SK-N-SH (cell line): ENCODE results near the gene ZNF682.

Experiments
- EP300 ChIP-seq, 2 experiments: IDR thresholded peaks; 2 replicates each; pipeline versions ENCODE4 v1.4.0 to v1.6.1; 2012; ENCODE audit warnings: borderline replicate concordance in 1 of 2, low read depth in 1 of 2, low read length in 1 of 2
- EZH2phosphoT487 ChIP-seq: fragments of 200-600 bp; sonication (generic); IDR thresholded peaks from 2 replicates; pipeline ENCODE4 v1.6.1; 2017; ENCODE audit warnings: low read depth, mixed run types, mild to moderate bottlenecking, antibody characterized with exemption, moderate library complexity, borderline replicate concordance
- GABPA ChIP-seq: IDR thresholded peaks from 2 replicates; pipeline ENCODE4 v1.4.0; 2012; ENCODE audit warnings: low read depth, mild to moderate bottlenecking
- POLR2AphosphoS5 ChIP-seq: IDR thresholded peaks from 2 replicates; pipeline ENCODE4 v1.6.1; 2012; ENCODE audit warnings: low read depth, low read length
- RAD21 ChIP-seq: IDR thresholded peaks from 2 replicates; pipeline ENCODE4 v1.6.1; 2012; ENCODE audit warnings: mild to moderate bottlenecking, low read length
- SMC3 ChIP-seq: IDR thresholded peaks from 2 replicates; pipeline ENCODE4 v1.6.1; 2012; ENCODE audit warnings: low read depth, low read length, improper control_type of control experiment
- TAF1 ChIP-seq: IDR thresholded peaks from 2 replicates; pipeline ENCODE4 v1.6.1; 2012; ENCODE audit warnings: low read depth, mild to moderate bottlenecking, low read length, moderate library complexity, borderline replicate concordance
- USF1 ChIP-seq: IDR thresholded peaks from 2 replicates; pipeline ENCODE4 v1.4.0; 2012; ENCODE audit warnings: low read depth, borderline replicate concordance
- YY1 ChIP-seq: IDR thresholded peaks from 2 replicates; pipeline ENCODE4 v1.4.0; 2012; ENCODE audit warnings: low read depth, mild to moderate bottlenecking
- TF ChIP-seq, protein P1 (sequence below): fragments of 200-600 bp; sonication (generic); IDR thresholded peaks from 2 replicates; pipeline ENCODE4 v1.6.1; 2017; ENCODE audit warnings: antibody characterized with exemption, mild to moderate bottlenecking, moderate library complexity
- TF ChIP-seq, protein P2 (sequence below): IDR thresholded peaks from 2 replicates; pipeline ENCODE4 v1.4.0; 2012; ENCODE audit warnings: low read depth, borderline replicate concordance
- TF ChIP-seq, protein P3 (sequence below): IDR thresholded peaks from 2 replicates; pipeline ENCODE4 v1.4.0; 2012; ENCODE audit warnings: low read depth
- TF ChIP-seq, protein P4 (sequence below): IDR thresholded peaks from 2 replicates; pipeline ENCODE4; 2012

- TF ChIP-seq USF1 = no peak
- no peak for TF ChIP-seq RAD21
- TF ChIP-seq, protein P1, sequence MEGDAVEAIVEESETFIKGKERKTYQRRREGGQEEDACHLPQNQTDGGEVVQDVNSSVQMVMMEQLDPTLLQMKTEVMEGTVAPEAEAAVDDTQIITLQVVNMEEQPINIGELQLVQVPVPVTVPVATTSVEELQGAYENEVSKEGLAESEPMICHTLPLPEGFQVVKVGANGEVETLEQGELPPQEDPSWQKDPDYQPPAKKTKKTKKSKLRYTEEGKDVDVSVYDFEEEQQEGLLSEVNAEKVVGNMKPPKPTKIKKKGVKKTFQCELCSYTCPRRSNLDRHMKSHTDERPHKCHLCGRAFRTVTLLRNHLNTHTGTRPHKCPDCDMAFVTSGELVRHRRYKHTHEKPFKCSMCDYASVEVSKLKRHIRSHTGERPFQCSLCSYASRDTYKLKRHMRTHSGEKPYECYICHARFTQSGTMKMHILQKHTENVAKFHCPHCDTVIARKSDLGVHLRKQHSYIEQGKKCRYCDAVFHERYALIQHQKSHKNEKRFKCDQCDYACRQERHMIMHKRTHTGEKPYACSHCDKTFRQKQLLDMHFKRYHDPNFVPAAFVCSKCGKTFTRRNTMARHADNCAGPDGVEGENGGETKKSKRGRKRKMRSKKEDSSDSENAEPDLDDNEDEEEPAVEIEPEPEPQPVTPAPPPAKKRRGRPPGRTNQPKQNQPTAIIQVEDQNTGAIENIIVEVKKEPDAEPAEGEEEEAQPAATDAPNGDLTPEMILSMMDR = no peak
- TF ChIP-seq EP300 (IDR thresholded peaks at IDR 0.05; ENCODE audit: borderline replicate concordance in 1 of 2, low read depth in 1 of 2, low read length in 1 of 2) = no peak
- TF ChIP-seq, protein P2, sequence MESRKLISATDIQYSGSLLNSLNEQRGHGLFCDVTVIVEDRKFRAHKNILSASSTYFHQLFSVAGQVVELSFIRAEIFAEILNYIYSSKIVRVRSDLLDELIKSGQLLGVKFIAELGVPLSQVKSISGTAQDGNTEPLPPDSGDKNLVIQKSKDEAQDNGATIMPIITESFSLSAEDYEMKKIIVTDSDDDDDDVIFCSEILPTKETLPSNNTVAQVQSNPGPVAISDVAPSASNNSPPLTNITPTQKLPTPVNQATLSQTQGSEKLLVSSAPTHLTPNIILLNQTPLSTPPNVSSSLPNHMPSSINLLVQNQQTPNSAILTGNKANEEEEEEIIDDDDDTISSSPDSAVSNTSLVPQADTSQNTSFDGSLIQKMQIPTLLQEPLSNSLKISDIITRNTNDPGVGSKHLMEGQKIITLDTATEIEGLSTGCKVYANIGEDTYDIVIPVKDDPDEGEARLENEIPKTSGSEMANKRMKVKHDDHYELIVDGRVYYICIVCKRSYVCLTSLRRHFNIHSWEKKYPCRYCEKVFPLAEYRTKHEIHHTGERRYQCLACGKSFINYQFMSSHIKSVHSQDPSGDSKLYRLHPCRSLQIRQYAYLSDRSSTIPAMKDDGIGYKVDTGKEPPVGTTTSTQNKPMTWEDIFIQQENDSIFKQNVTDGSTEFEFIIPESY = no peak
- TF ChIP-seq GABPA = no peak
- TF ChIP-seq, protein P3, sequence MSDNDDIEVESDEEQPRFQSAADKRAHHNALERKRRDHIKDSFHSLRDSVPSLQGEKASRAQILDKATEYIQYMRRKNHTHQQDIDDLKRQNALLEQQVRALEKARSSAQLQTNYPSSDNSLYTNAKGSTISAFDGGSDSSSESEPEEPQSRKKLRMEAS = no peak
- TF ChIP-seq POLR2AphosphoS5 = no peak
- no peak for TF ChIP-seq SMC3
- TF ChIP-seq, protein P4, sequence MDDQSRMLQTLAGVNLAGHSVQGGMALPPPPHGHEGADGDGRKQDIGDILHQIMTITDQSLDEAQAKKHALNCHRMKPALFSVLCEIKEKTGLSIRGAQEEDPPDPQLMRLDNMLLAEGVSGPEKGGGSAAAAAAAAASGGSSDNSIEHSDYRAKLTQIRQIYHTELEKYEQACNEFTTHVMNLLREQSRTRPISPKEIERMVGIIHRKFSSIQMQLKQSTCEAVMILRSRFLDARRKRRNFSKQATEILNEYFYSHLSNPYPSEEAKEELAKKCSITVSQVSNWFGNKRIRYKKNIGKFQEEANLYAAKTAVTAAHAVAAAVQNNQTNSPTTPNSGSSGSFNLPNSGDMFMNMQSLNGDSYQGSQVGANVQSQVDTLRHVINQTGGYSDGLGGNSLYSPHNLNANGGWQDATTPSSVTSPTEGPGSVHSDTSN = no peak
- no peak for TF ChIP-seq YY1
- no peak for TF ChIP-seq TAF1
- no peak for TF ChIP-seq EZH2phosphoT487
Measured at GRCh38 chr19:20066861-20067260, 27.6 kb upstream of the ZNF682 start.
